Right lobe of liver (tissue), 4 donors: ENCODE results near the gene STK11IP.

ENCODE experiments used
- CTCF ChIP-seq, 4 donors: fragments of 200-600 bp in 3 of 4; fragments of 450-650 bp in 1 of 4; IDR thresholded peaks; one replicate each; pipeline versions ENCODE4 v1.5.1 to v1.8.0; 2016 to 2022; ENCODE audit warnings: antibody characterized with exemption in 4 of 4, mild to moderate bottlenecking in 2 of 4
- POLR2A ChIP-seq: fragments of 450-650 bp; IDR thresholded peaks from one replicate; pipeline ENCODE4 v1.6.1; 2017; ENCODE audit warnings: antibody characterized with exemption, mild to moderate bottlenecking
- donor health status: DM: no; HTN: no; CAD: no.
- donor health status: DM: no; HTN: no; CAD: no.
- donor health status: DM: no; HTN: yes; CAD: no.

GRCh38 chr2:219566640-219567039 lies 31.0 kb upstream of the STK11IP start:
- no peak for TF ChIP-seq CTCF (IDR thresholded peaks at IDR 0.05)
- no peak for TF ChIP-seq POLR2A
